GM10266 (cell line): ENCODE results near the gene MYORG.
"Not testable (repeated sequence)": the region's sequence is repeated elsewhere in the genome, so short reads cannot be mapped to it uniquely, and the experiment has no call there.

Experiments
- DNase-seq: peaks from one replicate; pipeline ENCODE4 v3.0.0; 2012; ENCODE audit errors: extremely low spot score
- TF ChIP-seq, protein P1 (sequence below): IDR thresholded peaks from 2 replicates; pipeline ENCODE4 v1.5.1; 2012; ENCODE audit warnings: mild to moderate bottlenecking, low read depth; ENCODE audit not compliant: control insufficient read depth, insufficient read depth; ENCODE audit errors: missing control alignments

Gene MYORG

DNA sequence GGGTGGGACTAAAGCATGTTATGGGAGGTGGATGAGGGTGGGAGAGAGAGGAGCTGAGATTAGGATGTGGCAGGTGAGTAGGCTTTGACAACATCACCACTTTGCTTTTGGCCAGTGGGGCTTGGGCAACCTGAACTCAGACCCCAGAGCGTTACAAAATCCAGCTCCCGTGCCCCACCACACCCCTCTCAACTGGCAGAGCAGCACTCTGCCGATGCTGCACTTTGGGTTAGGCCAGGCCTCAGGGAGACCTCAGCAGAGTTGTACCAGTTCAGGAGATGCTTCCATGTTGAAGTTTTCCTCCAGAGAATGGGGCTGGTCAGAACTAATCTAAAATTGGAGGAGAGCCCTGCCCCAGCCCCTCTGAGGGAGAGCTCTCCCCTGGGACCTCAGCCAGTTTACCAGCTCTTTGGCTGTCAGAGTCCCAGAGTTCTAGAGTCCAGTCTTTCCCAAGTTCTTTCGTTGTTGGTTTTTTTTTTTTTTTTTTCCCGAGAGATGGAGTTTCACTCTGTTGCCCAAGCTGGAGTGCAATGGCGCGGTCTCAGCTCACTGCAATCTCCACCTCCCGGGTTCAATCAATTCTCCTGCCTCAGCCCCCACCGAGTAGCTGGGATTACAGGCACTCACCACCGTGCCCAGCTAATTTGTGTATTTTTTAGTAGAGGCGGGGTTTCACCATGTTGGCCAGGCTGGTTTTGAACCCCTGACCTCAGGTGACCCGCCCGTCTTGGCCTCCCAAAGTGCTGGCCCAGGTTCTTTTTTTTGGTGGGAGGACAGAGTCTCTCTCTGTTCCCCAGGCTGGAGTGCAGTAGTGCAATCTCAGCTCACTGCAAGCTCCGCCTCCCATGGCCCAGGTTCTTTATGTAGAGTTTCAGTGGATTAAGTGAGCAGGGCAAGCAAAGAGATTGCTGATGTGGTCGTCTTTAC is 29.6 kb downstream of the MYORG start:
- TF ChIP-seq, protein P1, sequence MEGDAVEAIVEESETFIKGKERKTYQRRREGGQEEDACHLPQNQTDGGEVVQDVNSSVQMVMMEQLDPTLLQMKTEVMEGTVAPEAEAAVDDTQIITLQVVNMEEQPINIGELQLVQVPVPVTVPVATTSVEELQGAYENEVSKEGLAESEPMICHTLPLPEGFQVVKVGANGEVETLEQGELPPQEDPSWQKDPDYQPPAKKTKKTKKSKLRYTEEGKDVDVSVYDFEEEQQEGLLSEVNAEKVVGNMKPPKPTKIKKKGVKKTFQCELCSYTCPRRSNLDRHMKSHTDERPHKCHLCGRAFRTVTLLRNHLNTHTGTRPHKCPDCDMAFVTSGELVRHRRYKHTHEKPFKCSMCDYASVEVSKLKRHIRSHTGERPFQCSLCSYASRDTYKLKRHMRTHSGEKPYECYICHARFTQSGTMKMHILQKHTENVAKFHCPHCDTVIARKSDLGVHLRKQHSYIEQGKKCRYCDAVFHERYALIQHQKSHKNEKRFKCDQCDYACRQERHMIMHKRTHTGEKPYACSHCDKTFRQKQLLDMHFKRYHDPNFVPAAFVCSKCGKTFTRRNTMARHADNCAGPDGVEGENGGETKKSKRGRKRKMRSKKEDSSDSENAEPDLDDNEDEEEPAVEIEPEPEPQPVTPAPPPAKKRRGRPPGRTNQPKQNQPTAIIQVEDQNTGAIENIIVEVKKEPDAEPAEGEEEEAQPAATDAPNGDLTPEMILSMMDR = no peak
- DNase-seq = no peak

GRCh38 chr9:34343605-34344004 is 33.1 kb downstream of the MYORG start:
- TF ChIP-seq, protein P1 = no peak
- no peak for DNase-seq

DNA sequence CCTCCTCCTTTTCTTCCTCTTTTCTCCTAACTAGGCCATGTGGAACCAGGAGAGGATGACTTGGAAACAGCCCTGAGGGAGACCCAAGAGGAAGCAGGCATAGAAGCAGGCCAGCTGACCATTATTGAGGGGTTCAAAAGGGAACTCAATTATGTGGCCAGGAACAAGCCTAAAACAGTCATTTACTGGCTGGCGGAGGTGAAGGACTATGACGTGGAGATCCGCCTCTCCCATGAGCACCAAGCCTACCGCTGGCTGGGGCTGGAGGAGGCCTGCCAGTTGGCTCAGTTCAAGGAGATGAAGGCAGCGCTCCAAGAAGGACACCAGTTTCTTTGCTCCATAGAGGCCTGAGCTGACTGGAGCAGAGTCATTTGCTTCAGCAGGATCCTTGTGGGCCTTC is 33.6 kb downstream of the MYORG start:
- DNase-seq = no peak
- TF ChIP-seq, protein P1 = no peak

DNA sequence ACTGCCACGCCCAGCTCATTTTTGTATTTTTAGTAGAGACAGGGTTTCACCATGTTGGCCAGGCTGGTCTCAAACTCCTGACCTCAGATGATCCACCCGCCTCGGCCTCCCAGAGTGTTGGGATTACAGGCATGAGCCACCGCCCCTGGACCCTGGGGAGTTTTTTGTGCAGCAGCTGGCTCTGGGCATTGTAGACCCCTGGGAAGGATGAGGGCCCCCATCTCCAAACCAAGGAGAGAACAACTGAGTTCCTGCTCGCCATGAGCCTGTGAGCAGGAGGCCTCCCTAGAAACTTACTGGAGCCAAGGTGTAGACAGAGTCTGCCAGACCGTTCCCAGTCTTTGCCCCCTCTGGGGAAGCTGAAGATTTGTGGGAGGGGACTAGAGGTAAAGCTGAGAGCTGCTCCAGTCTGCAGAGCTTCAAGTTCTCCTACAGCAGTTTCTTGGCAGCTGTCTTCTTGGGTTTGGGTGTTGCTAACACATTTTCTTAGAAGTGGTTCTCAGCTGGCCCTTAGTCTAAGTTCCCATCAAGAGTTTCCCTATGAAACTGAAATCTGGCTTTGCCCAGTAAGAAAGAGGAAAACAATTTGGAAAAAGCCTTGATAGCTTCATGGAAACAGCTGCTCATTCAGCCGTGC is 34.9 kb downstream of the MYORG start:
- no peak for DNase-seq
- TF ChIP-seq, protein P1 = no peak

GRCh38 chr9:34338665-34339385 is 37.9 kb downstream of the MYORG start:
- DNase-seq = no peak
- TF ChIP-seq, protein P1 = no peak

DNA sequence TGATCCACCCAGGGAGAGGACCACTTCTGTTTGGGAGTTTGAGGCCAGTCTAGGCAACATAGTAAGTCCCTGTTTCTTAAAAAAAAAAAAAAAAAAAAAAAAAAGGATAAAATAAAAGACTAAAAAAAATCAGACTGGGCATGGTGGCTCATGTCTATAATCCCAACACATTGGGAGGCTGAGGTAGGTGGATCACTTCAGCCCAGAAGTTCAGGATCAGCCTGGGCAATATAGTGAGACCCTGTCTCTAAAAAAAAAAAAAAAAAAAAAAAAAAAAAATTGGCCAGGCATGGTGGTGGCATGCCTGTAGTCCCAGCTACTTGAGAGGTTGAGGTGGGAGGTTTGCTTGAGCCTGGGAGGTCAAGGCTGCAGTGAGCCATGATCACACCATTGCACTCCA is 38.6 kb downstream of the MYORG start:
- DNase-seq = not testable (repeated sequence)

GRCh38 chr9:34337403-34337802 is 39.3 kb downstream of the MYORG start:
- DNase-seq = no peak
- TF ChIP-seq, protein P1 = no peak
